Measurements from ENCODE around the gene SMG1. TPM values are rescaled to one million over a fixed set of nuclear protein-coding genes. Genes with fewer than 3 reads are reported as not detected.

SMG1 gene
- total RNA-seq, 1 experiment from 2014 or later: 125 TPM

- no peaks in the 10 kb centered on the region for H3K36me3 ChIP-seq (ENCODE audit: low read depth)
- POLR2A ChIA-PET (ENCODE audit: unreplicated experiment): no interaction called here
- TF ChIP-seq EZH2 (IDR thresholded peaks at IDR 0.05; ENCODE audit: low read depth): no peak
- no peak for TF ChIP-seq CTCF (conservative IDR thresholded peaks at IDR 0.05)
- CTCF ChIA-PET: no interaction called here
- no peak overlapping the region for H3K27ac ChIP-seq
- no peaks in the 10 kb centered on the region for H3K9me3 ChIP-seq (ENCODE audit: insufficient read depth, low read depth)
- no peaks in the 10 kb centered on the region for H4K20me1 ChIP-seq (ENCODE audit: insufficient read depth)
- no peak overlapping the region for H3K4me3 ChIP-seq
- no peaks in the 10 kb centered on the region for H3K79me2 ChIP-seq (ENCODE audit: low read depth)
- no TSS peak for BruUV-seq (replicated peaks)
- intact Hi-C loops (cut with micrococcal nuclease; ENCODE audit: unreplicated experiment): no loop called here
- H3K4me2 ChIP-seq: no peak overlapping the region
- H2AFZ ChIP-seq: no peak overlapping the region
- 0 out of 2 replicates have a peak, but pooled peaks cover 6% of the 10 kb centered on the region for H3F3A ChIP-seq (ENCODE audit: insufficient read depth, low read depth)
- H3K27me3 ChIP-seq (ENCODE audit: insufficient read depth, low read depth): no peaks in the 10 kb centered on the region
- H3K4me1 ChIP-seq (replicated peaks; ENCODE audit: insufficient read depth): peaks cover 2% of the 10 kb centered on the region
- H3K9me2 ChIP-seq (ENCODE audit: insufficient read depth): no peaks in the 10 kb centered on the region
- no peak for DNase-seq
Observed at GRCh38 chr16:18945233-18945632, 19.0 kb upstream of the SMG1 start.

DNA sequence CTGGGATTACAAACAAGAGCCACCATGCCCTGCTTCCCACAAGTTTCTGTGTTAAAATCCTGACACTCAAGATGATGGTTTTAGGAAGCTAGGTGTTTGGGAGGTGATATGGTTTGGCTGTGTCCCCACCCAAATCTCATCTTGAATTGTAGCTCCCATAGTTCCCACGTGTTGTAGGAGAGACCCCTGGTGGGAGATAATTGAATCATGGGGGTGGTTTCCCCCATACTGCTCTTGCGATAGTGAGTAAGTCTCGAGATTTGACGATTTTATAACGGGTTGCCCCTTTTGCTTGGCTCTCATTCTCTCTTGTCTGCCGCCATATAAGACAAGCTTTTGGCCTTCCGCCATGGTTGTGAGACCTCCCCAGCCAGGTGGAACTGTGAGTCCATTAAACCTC, 17.2 kb upstream of the SMG1 start:
- Histone ChIP-seq H3K4me1 (replicated peaks; ENCODE audit: insufficient read depth) (peaks cover 11% of the 10 kb centered on the region), H3K9me3 (ENCODE audit: insufficient read depth, low read depth) (no peaks in the 10 kb centered on the region), H3K36me3 (ENCODE audit: low read depth) (no peaks in the 10 kb centered on the region), H3K27me3 (ENCODE audit: insufficient read depth, low read depth) (no peaks in the 10 kb centered on the region), H3K4me2 (no peak overlapping the region), H3K9me2 (ENCODE audit: insufficient read depth) (no peaks in the 10 kb centered on the region), H3K4me3 (no peak overlapping the region), H4K20me1 (ENCODE audit: insufficient read depth) (no peaks in the 10 kb centered on the region), H3F3A (ENCODE audit: insufficient read depth, low read depth) (peaks cover 10% of the 10 kb centered on the region; the same call in 1 of the 2 replicates), H3K79me2 (ENCODE audit: low read depth) (no peaks in the 10 kb centered on the region), H3K27ac (no peak overlapping the region), H2AFZ (no peak overlapping the region)
- no peak for DNase-seq
- ChIA-PET POLR2A (ENCODE audit: unreplicated experiment) (no interaction called here), CTCF (interaction anchor here (1.0 kb wide), 1 partner anchor 40 kb away, joined by 3 read pairs; the partner anchor contains the start of gene TMC7)
- BruUV-seq (replicated peaks): no TSS peak
- TF ChIP-seq CTCF (conservative IDR thresholded peaks at IDR 0.05) (no peak), EZH2 (IDR thresholded peaks at IDR 0.05; ENCODE audit: low read depth) (no peak)
- intact Hi-C loops (cut with micrococcal nuclease; ENCODE audit: unreplicated experiment): no loop called here

GRCh38 chr16:18942061-18942460, 15.9 kb upstream of the SMG1 start:
- H4K20me1 ChIP-seq (ENCODE audit: insufficient read depth): no peaks in the 10 kb centered on the region
- H3K36me3 ChIP-seq (ENCODE audit: low read depth): no peaks in the 10 kb centered on the region
- ChIA-PET POLR2A (ENCODE audit: unreplicated experiment) (interaction anchor here (0.7 kb wide), 1 partner anchor 798 kb away, joined by 3 read pairs; no protein-coding TSS in a partner anchor), CTCF (interaction anchor here (0.6 kb wide), 1 partner anchor 237 kb away, joined by 4 read pairs; no protein-coding TSS in a partner anchor)
- peaks cover 13% of the 10 kb centered on the region for H3K4me1 ChIP-seq (replicated peaks; ENCODE audit: insufficient read depth)
- DNase-seq: no peak
- H3F3A ChIP-seq (ENCODE audit: insufficient read depth, low read depth): peaks cover 10% of the 10 kb centered on the region; the same call in 1 of the 2 replicates
- no peak overlapping the region for H2AFZ ChIP-seq
- no peaks in the 10 kb centered on the region for H3K79me2 ChIP-seq (ENCODE audit: low read depth)
- intact Hi-C loops (cut with micrococcal nuclease; ENCODE audit: unreplicated experiment): no loop called here
- H3K27ac ChIP-seq: no peak overlapping the region
- no peak overlapping the region for H3K4me3 ChIP-seq
- no peaks in the 10 kb centered on the region for H3K9me3 ChIP-seq (ENCODE audit: insufficient read depth, low read depth)
- TF ChIP-seq EZH2 (IDR thresholded peaks at IDR 0.05; ENCODE audit: low read depth) (no peak), CTCF (conservative IDR thresholded peaks at IDR 0.05) (no peak)
- no peaks in the 10 kb centered on the region for H3K27me3 ChIP-seq (ENCODE audit: insufficient read depth, low read depth)
- H3K4me2 ChIP-seq: no peak overlapping the region
- no TSS peak for BruUV-seq (replicated peaks)
- no peaks in the 10 kb centered on the region for H3K9me2 ChIP-seq (ENCODE audit: insufficient read depth)

Data from PC-9 (cell line).